Measurements from ENCODE around the gene ABHD15. TPM values are rescaled to one million over a fixed set of nuclear protein-coding genes. Genes with fewer than 3 reads are reported as not detected.
A peak's percentile ranks its signal among the peaks of the same experiment; 100 is the strongest.

The ABHD15 gene
- total RNA-seq (1 to 10 TPM; 4.1 to 4.9 TPM), total RNA-seq (4.6 to 49.1 (median 25.4) reads per million in 172 experiments)
- polyA plus RNA-seq (2013, experiment 1 of 2) = 16.0 TPM
- 14.6 TPM for polyA plus RNA-seq (2013, experiment 2 of 2)

GRCh38 chr17:29566473-29567303 is at the start of gene ABHD15:
Gene ABHD15, minus strand, starts transcription at chr17:29567037. Its CDS starts 71 bp downstream, at chr17:29566966.
- Histone ChIP-seq H3K27me3 (ENCODE audit: control insufficient read depth in 1 of 2, insufficient read depth in 2 of 2, low read length in 2 of 2) (no peaks in the 10 kb centered on the region), H3K9me3 (ENCODE audit: control insufficient read depth in 1 of 2, insufficient read depth in 1 of 2, low read length in 2 of 2) (no peaks in the 10 kb centered on the region), H3K4me3 (ENCODE audit: low read length) (peak within 1 kb of the TSS; percentile 90), H3K4me1 (ENCODE audit: insufficient read depth, low read length) (peaks cover 70% of the 10 kb centered on the region), H3K27ac (ENCODE audit: low read depth in 1 of 2, low read length in 2 of 2) (peak within 1 kb of the TSS; percentile 56 to 70), H3K36me3 (ENCODE audit: insufficient read depth, low read length) (peaks cover 12% of the 10 kb centered on the region)
- Mint-ChIP-seq H3K9me3 (no peaks in the 10 kb centered on the region), H3K4me3 (peak within 1 kb of the TSS; percentile 96), H3K27ac (peak within 1 kb of the TSS; percentile 82), H3K36me3 (ENCODE audit: low read depth) (peaks cover 5% of the 10 kb centered on the region), H3K27me3 (no peaks in the 10 kb centered on the region), H3K4me1 (ENCODE audit: low read depth) (peaks cover 40% of the 10 kb centered on the region)
- ChIA-PET POLR2A (interaction anchor here (0.5 to 5.2 kb wide), 15 partner anchors 13 to 1413 kb away, joined by 3 to 37 read pairs (median 4); partner anchors contain the start of genes NUFIP2 and PHF12), CTCF (interaction anchor here (1.0 to 4.8 kb wide), 6 partner anchors 21 to 197 kb away, joined by 3 to 22 read pairs (median 5); no protein-coding TSS in a partner anchor)
- DNase-seq (peak in 11 of 14 experiments; percentile 22 to 83 (median 54)), ATAC-seq (ENCODE audit: poor library complexity) (peak; percentile 22)
- intact Hi-C loops (cut with DNase I, micrococcal nuclease) = loop anchor here (5.0 to 10.0 kb wide), 2 partner anchors 48 to 196 kb away; no protein-coding TSS in a partner anchor
- no peak for TF ChIP-seq CTCF (IDR thresholded peaks at IDR 0.05)

- Mint-ChIP-seq H3K4me1 (ENCODE audit: low read depth) (peaks cover 40% of the 10 kb centered on the region), H3K4me3 (peak overlapping the region; percentile 91), H3K27me3 (no peaks in the 10 kb centered on the region), H3K27ac (peak overlapping the region; percentile 79), H3K36me3 (ENCODE audit: low read depth) (no peaks in the 10 kb centered on the region), H3K9me3 (no peaks in the 10 kb centered on the region)
- Histone ChIP-seq H3K36me3 (ENCODE audit: insufficient read depth, low read length) (no peaks in the 10 kb centered on the region), H3K9me3 (ENCODE audit: control insufficient read depth in 1 of 2, insufficient read depth in 1 of 2, low read length in 2 of 2) (no peaks in the 10 kb centered on the region), H3K4me3 (ENCODE audit: low read length) (peak overlapping the region; percentile 68), H3K27me3 (ENCODE audit: control insufficient read depth in 1 of 2, insufficient read depth in 2 of 2, low read length in 2 of 2) (no peaks in the 10 kb centered on the region), H3K27ac (ENCODE audit: low read depth in 1 of 2, low read length in 2 of 2) (peak overlapping the region; percentile 15 to 44), H3K4me1 (ENCODE audit: insufficient read depth, low read length) (peaks cover 62% of the 10 kb centered on the region)
- intact Hi-C loops (cut with DNase I, micrococcal nuclease) = loop anchor here (1.0 to 10.0 kb wide), 4 partner anchors 26 to 319 kb away; partner anchors contain the start of genes ABHD15 (in 2 of the 2), TP53I13 (in 2 of the 2), GIT1 (in 1 of the 2) and SSH2 (in 1 of the 2)
- CTCF ChIA-PET = interaction anchor here (0.8 to 6.5 kb wide), 8 partner anchors 16 to 164 kb away, joined by 3 to 96 read pairs (median 11); partner anchors contain the start of gene ANKRD13B
- ATAC-seq (ENCODE audit: poor library complexity) (peak; percentile 45), DNase-seq (peak; percentile 66 to 93 (median 82))
- POLR2A ChIA-PET = interaction anchor here (0.8 to 4.3 kb wide), 18 partner anchors 9 to 315 kb away, joined by 3 to 40 read pairs (median 4); partner anchors contain the start of genes ABHD15, ANKRD13B and TP53I13
- TF ChIP-seq CTCF (IDR thresholded peaks at IDR 0.05) = no peak
Measured at GRCh38 chr17:29615492-29616299, 48.9 kb upstream of the ABHD15 start.

Data from CD4-positive, alpha-beta T cell (primary cell).